Mesendoderm (in vitro differentiated cells): ENCODE results near the gene KLC1.

ENCODE experiments used
- DNase-seq: peaks from one replicate; pipeline ENCODE4 v3.0.0; 2013
- H2AK5ac ChIP-seq: 2 replicates; pipeline ENCODE4 v1.6.1; 2013; ENCODE audit warnings: low read length, inconsistent platforms
- H2BK120ac ChIP-seq: 2 replicates; pipeline ENCODE4 v1.6.1; 2013; ENCODE audit warnings: low read depth, mild to moderate bottlenecking, low read length, moderate library complexity, mixed read lengths
- H2BK15ac ChIP-seq: replicated peaks from 2 replicates; pipeline ENCODE4 v1.6.1; 2013; ENCODE audit warnings: low read depth, mild to moderate bottlenecking, moderate library complexity
- H2BK5ac ChIP-seq: 2 replicates; pipeline ENCODE4 v1.6.1; 2013; ENCODE audit warnings: low read length, inconsistent platforms
- H3K18ac ChIP-seq: 2 replicates; pipeline ENCODE4 v1.6.1; 2013; ENCODE audit warnings: mild to moderate bottlenecking, low read length, mixed read lengths
- H3K23ac ChIP-seq: one replicate; pipeline ENCODE4 v1.6.1; 2013; ENCODE audit warnings: low read length
- H3K27ac ChIP-seq: 2 replicates; pipeline ENCODE4 v1.5.1; 2013; ENCODE audit warnings: low read depth, mild to moderate bottlenecking, inconsistent platforms, low read length, moderate library complexity
- H3K27me3 ChIP-seq: 2 replicates; pipeline ENCODE4 v1.6.1; 2013; ENCODE audit warnings: low read length, control low read depth, mild to moderate bottlenecking, inconsistent platforms; ENCODE audit not compliant: insufficient read depth, poor library complexity
- H3K36me3 ChIP-seq: 2 replicates; pipeline ENCODE4 v1.6.1; 2013; ENCODE audit warnings: low read length, inconsistent platforms; ENCODE audit not compliant: control insufficient read depth, insufficient read depth
- H3K4ac ChIP-seq: one replicate; pipeline ENCODE4 v1.6.1; 2013; ENCODE audit warnings: low read depth, mild to moderate bottlenecking, low read length, moderate library complexity
- H3K4me1 ChIP-seq: 2 replicates; pipeline ENCODE4 v1.6.1; 2013; ENCODE audit warnings: low read depth, low read length, inconsistent platforms; ENCODE audit not compliant: control insufficient read depth
- H3K4me2 ChIP-seq: 2 replicates; pipeline ENCODE4 v1.6.1; 2013; ENCODE audit warnings: low read length
- H3K4me3 ChIP-seq: 2 replicates; pipeline ENCODE4 v1.5.1; 2013; ENCODE audit warnings: mild to moderate bottlenecking, low read length
- H3K56ac ChIP-seq: one replicate; pipeline ENCODE4 v1.6.1; 2013; ENCODE audit warnings: low read length
- H3K79me1 ChIP-seq: 2 replicates; pipeline ENCODE4 v1.6.1; 2013; ENCODE audit warnings: low read length, inconsistent platforms
- H3K79me2 ChIP-seq: 2 replicates; pipeline ENCODE4 v1.6.1; 2013; ENCODE audit warnings: mild to moderate bottlenecking, low read length; ENCODE audit not compliant: control insufficient read depth, insufficient read depth
- H3K9ac ChIP-seq: 2 replicates; pipeline ENCODE4 v1.6.1; 2013; ENCODE audit warnings: low read length, inconsistent platforms
- H4K5ac ChIP-seq: one replicate; pipeline ENCODE4 v1.6.1; 2013; ENCODE audit warnings: low read length
- H4K8ac ChIP-seq: one replicate; pipeline ENCODE4 v1.6.1; 2013; ENCODE audit warnings: low read depth, mild to moderate bottlenecking, control low read depth, low read length, moderate library complexity
- WGBS: extraction: QIAGEN DNeasy Blood & Tissue Kit; methylation state at CpG from one replicate; pipeline ENCODE4 v1.1.7; 2013; ENCODE audit warnings: low lambda C conversion rate, missing lambda C conversion rate; ENCODE audit not compliant: insufficient coverage; ENCODE audit errors: extremely low coverage; 5-methylcytosine and 5-hydroxymethylcytosine counted together

KLC1 gene

GRCh38 chr14:103725739-103726395 is 96.9 kb downstream of the KLC1 start:
- WGBS: no CpG with 5 or more reads among the region's 16 CpGs

GRCh38 chr14:103726474-103726873 is 97.5 kb downstream of the KLC1 start:
- Histone ChIP-seq H3K4me3 (no peak overlapping the region), H3K9ac (no peak overlapping the region), H4K8ac (no peak overlapping the region), H2AK5ac (no peak overlapping the region), H3K4ac (no peak overlapping the region), H3K36me3 (no peaks in the 10 kb centered on the region), H3K56ac (no peak overlapping the region), H2BK5ac (no peak overlapping the region), H2BK15ac (no peak overlapping the region), H3K27me3 (no peaks in the 10 kb centered on the region), H3K23ac (no peak overlapping the region), H3K79me2 (peaks cover 9% of the 10 kb centered on the region), H4K5ac (no peak overlapping the region), H2BK120ac (no peak overlapping the region), H3K27ac (no peak overlapping the region), H3K18ac (no peak overlapping the region), H3K79me1 (peaks cover 13% of the 10 kb centered on the region), H3K4me1 (no peaks in the 10 kb centered on the region), H3K4me2 (no peak overlapping the region)
- no peak for DNase-seq
- no CpG with 5 or more reads among the region's 18 CpGs for WGBS

More at GRCh38 chr14:103725739-103726395, 96.9 kb downstream of the KLC1 start:
- Histone ChIP-seq H2BK15ac (no peak overlapping the region), H3K4me3 (no peak overlapping the region), H3K4me2 (no peak overlapping the region), H3K4ac (no peak overlapping the region), H3K36me3 (no peaks in the 10 kb centered on the region), H4K8ac (no peak overlapping the region), H3K4me1 (no peaks in the 10 kb centered on the region), H2BK120ac (no peak overlapping the region), H3K79me1 (peaks cover 17% of the 10 kb centered on the region), H2AK5ac (no peak overlapping the region), H3K27ac (no peak overlapping the region), H4K5ac (no peak overlapping the region), H3K27me3 (no peaks in the 10 kb centered on the region), H3K56ac (no peak overlapping the region), H3K9ac (no peak overlapping the region), H3K18ac (no peak overlapping the region), H2BK5ac (no peak overlapping the region), H3K23ac (no peak overlapping the region), H3K79me2 (peaks cover 9% of the 10 kb centered on the region)
- DNase-seq: no peak

- Histone ChIP-seq H3K4me3 (no peak overlapping the region), H4K8ac (no peak overlapping the region), H3K23ac (no peak overlapping the region), H3K79me1 (peaks cover 9% of the 10 kb centered on the region), H3K36me3 (no peaks in the 10 kb centered on the region), H3K18ac (no peak overlapping the region), H3K27ac (no peak overlapping the region), H2AK5ac (no peak overlapping the region), H2BK5ac (no peak overlapping the region), H4K5ac (no peak overlapping the region), H3K79me2 (peaks cover 5% of the 10 kb centered on the region), H3K27me3 (no peaks in the 10 kb centered on the region), H2BK120ac (no peak overlapping the region), H3K4me2 (no peak overlapping the region), H2BK15ac (no peak overlapping the region), H3K4me1 (no peaks in the 10 kb centered on the region), H3K9ac (no peak overlapping the region), H3K4ac (no peak overlapping the region), H3K56ac (no peak overlapping the region)
- no peak for DNase-seq
- no CpG with 5 or more reads among the region's 53 CpGs for WGBS
Measured at GRCh38 chr14:103727313-103727980, 98.4 kb downstream of the KLC1 start.

- Histone ChIP-seq H2BK15ac (no peak overlapping the region), H4K8ac (no peak overlapping the region), H2BK120ac (no peak overlapping the region), H3K4ac (no peak overlapping the region), H3K36me3 (peaks cover 1% of the 10 kb centered on the region), H3K56ac (no peak overlapping the region), H3K4me2 (no peak overlapping the region), H4K5ac (no peak overlapping the region), H3K23ac (no peak overlapping the region), H3K79me1 (peaks cover 6% of the 10 kb centered on the region), H3K79me2 (peaks cover 3% of the 10 kb centered on the region), H3K18ac (no peak overlapping the region), H2BK5ac (no peak overlapping the region), H3K27me3 (no peaks in the 10 kb centered on the region), H3K4me1 (no peaks in the 10 kb centered on the region), H2AK5ac (no peak overlapping the region), H3K4me3 (no peak overlapping the region), H3K27ac (no peak overlapping the region), H3K9ac (no peak overlapping the region)
- DNase-seq: no peak
- no CpG with 5 or more reads among the region's 19 CpGs for WGBS
Measured at GRCh38 chr14:103728141-103728540, 99.1 kb downstream of the KLC1 start.

GRCh38 chr14:103728721-103729120 is 99.7 kb downstream of the KLC1 start:
- WGBS: no CpG with 5 or more reads among the region's 12 CpGs
- DNase-seq: no peak
- Histone ChIP-seq H3K79me1 (peaks cover 6% of the 10 kb centered on the region), H2AK5ac (no peak overlapping the region), H3K4me1 (no peaks in the 10 kb centered on the region), H3K4me3 (no peak overlapping the region), H2BK120ac (no peak overlapping the region), H3K9ac (no peak overlapping the region), H4K8ac (no peak overlapping the region), H3K4me2 (no peak overlapping the region), H2BK5ac (no peak overlapping the region), H3K18ac (no peak overlapping the region), H3K27ac (no peak overlapping the region), H3K23ac (no peak overlapping the region), H2BK15ac (no peak overlapping the region), H3K27me3 (no peaks in the 10 kb centered on the region), H3K56ac (no peak overlapping the region), H4K5ac (no peak overlapping the region), H3K36me3 (peaks cover 3% of the 10 kb centered on the region), H3K79me2 (peaks cover 3% of the 10 kb centered on the region), H3K4ac (no peak overlapping the region)
